ENCODE data around the gene GPR3. TPM values are rescaled to one million over a fixed set of nuclear protein-coding genes. Genes with fewer than 3 reads are reported as not detected.

Gene GPR3
- polyA plus RNA-seq, 3 donors from 2014 or later = not detected

DNA sequence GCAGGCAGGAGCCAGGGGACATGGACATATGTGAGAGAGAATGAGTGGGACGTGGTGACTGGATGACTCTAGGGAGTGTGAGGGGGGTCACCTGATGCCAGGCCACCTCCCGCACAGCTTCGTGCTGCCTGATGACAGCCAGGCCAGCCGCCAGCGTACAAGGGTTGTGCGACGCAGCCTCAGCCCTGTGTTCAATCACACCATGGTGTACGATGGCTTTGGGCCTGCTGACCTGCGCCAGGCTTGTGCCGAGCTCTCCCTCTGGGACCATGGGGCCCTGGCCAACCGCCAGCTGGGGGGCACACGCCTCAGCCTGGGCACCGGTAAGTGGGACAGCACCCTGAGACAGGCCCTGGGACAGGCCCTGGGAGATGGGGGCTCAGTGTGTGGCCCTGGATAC is 39.3 kb upstream of the GPR3 start:
- Mint-ChIP-seq H3K27me3 (ENCODE audit: low read depth in 3 of 3) (peaks cover 10 to 15% (median 12%) of the 10 kb centered on the region in 3 donors), H3K4me3 (no peak overlapping the region)

DNA sequence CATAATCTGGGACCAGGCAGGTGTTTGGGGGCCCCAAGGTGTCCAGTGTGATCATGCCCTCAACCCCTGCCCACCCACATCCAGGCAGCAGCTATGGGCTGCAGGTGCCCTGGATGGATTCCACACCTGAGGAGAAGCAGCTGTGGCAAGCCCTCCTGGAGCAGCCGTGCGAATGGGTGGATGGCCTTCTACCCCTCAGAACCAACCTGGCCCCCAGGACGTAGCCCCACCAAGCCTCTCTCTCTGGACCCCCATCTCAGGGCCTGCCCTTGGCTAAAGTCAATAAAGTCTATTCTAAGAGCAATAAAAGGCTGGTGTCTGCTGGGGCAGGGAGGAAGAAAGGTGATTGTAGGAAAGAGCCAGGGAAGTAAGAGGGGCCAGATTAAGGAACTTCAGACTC is 38.8 kb upstream of the GPR3 start:
- Mint-ChIP-seq H3K27ac (peak overlapping the region in 5 of 6 donors; percentile 36 to 75 (median 54)), H3K4me1 (peaks cover 29 to 33% of the 10 kb centered on the region in 2 donors), H3K27me3 (ENCODE audit: low read depth in 3 of 3) (peaks cover 10 to 15% (median 12%) of the 10 kb centered on the region in 3 donors), H3K9me3 (no peaks in the 10 kb centered on the region), H3K4me3 (peak overlapping the region in 1 of 5 donors; percentile 2), H3K36me3 (peaks cover 0 to 4% (median 0%) of the 10 kb centered on the region in 3 donors)
- no peak for DNase-seq

More for the DNA sequence above, 39.3 kb upstream of the GPR3 start:
- Mint-ChIP-seq H3K27ac (peak overlapping the region in 1 of 6 donors; percentile 76), H3K4me1 (peaks cover 29 to 32% of the 10 kb centered on the region in 2 donors), H3K9me3 (no peaks in the 10 kb centered on the region), H3K36me3 (peaks cover 0 to 4% (median 0%) of the 10 kb centered on the region in 3 donors)
- no peak for DNase-seq

- peaks cover 10 to 20% (median 13%) of the 10 kb centered on the region in 3 donors for H3K27me3 Mint-ChIP-seq (ENCODE audit: low read depth in 3 of 3)
- DNase-seq = no peak
- H3K36me3 Mint-ChIP-seq = peaks cover 0 to 4% (median 0%) of the 10 kb centered on the region in 3 donors
- no peaks in the 10 kb centered on the region for H3K9me3 Mint-ChIP-seq
- peak overlapping the region; percentile 29 to 93 (median 77) for H3K27ac Mint-ChIP-seq
- peak overlapping the region; percentile 17 to 84 (median 52) for H3K4me3 Mint-ChIP-seq
- H3K4me1 Mint-ChIP-seq = peaks cover 37 to 50% of the 10 kb centered on the region in 2 donors
Observed at GRCh38 chr1:27355683-27356082, 36.7 kb upstream of the GPR3 start.

- peaks cover 0 to 4% (median 0%) of the 10 kb centered on the region in 3 donors for H3K36me3 Mint-ChIP-seq
Observed at GRCh38 chr1:27356277-27356618, 36.2 kb upstream of the GPR3 start.

GRCh38 chr1:27356619-27357280 is 35.7 kb upstream of the GPR3 start:
- H3K36me3 Mint-ChIP-seq = peaks cover 0 to 4% (median 0%) of the 10 kb centered on the region in 3 donors
- peaks cover 37 to 50% of the 10 kb centered on the region in 2 donors for H3K4me1 Mint-ChIP-seq
- peak; percentile 37 to 64 (median 54) for DNase-seq
- H3K27ac Mint-ChIP-seq = peak overlapping the region; percentile 73 to 93 (median 86)
- peak overlapping the region; percentile 77 to 84 (median 80) for H3K4me3 Mint-ChIP-seq
- no peaks in the 10 kb centered on the region for H3K9me3 Mint-ChIP-seq
- H3K27me3 Mint-ChIP-seq (ENCODE audit: low read depth in 3 of 3) = peaks cover 10 to 20% (median 13%) of the 10 kb centered on the region in 3 donors

More at GRCh38 chr1:27356277-27356618, 36.2 kb upstream of the GPR3 start:
- H3K4me1 Mint-ChIP-seq = peaks cover 37 to 50% of the 10 kb centered on the region in 2 donors
- H3K27ac Mint-ChIP-seq = peak overlapping the region; percentile 29 to 93 (median 77)
- peak overlapping the region; percentile 48 to 84 (median 80) for H3K4me3 Mint-ChIP-seq
- DNase-seq = no peak
- H3K27me3 Mint-ChIP-seq (ENCODE audit: low read depth in 3 of 3) = peaks cover 10 to 20% (median 13%) of the 10 kb centered on the region in 3 donors
- H3K9me3 Mint-ChIP-seq = no peaks in the 10 kb centered on the region

GRCh38 chr1:27357281-27358037 is 35.0 kb upstream of the GPR3 start:
- Mint-ChIP-seq H3K4me1 (peaks cover 37 to 50% of the 10 kb centered on the region in 2 donors), H3K9me3 (no peaks in the 10 kb centered on the region), H3K36me3 (peaks cover 0 to 4% (median 0%) of the 10 kb centered on the region in 3 donors), H3K4me3 (peak overlapping the region; percentile 77 to 84 (median 80)), H3K27me3 (ENCODE audit: low read depth in 3 of 3) (peaks cover 10 to 18% (median 13%) of the 10 kb centered on the region in 3 donors), H3K27ac (peak overlapping the region; percentile 73 to 91 (median 86))
- peak; percentile 80 to 84 (median 84) for DNase-seq

GRCh38 chr1:27358038-27358927 is 34.1 kb upstream of the GPR3 start:
- H3K4me1 Mint-ChIP-seq = peaks cover 37 to 50% of the 10 kb centered on the region in 2 donors
- H3K27me3 Mint-ChIP-seq (ENCODE audit: low read depth in 3 of 3) = peaks cover 10 to 18% (median 13%) of the 10 kb centered on the region in 3 donors
- peak overlapping the region in 2 of 6 donors; percentile 37 to 62 for H3K27ac Mint-ChIP-seq
- H3K9me3 Mint-ChIP-seq = no peaks in the 10 kb centered on the region
- H3K36me3 Mint-ChIP-seq = peaks cover 0 to 4% (median 0%) of the 10 kb centered on the region in 3 donors
- no peak for DNase-seq
- peak overlapping the region; percentile 77 to 84 (median 80) for H3K4me3 Mint-ChIP-seq

- Mint-ChIP-seq H3K27me3 (ENCODE audit: low read depth in 3 of 3) (peaks cover 10 to 20% (median 13%) of the 10 kb centered on the region in 3 donors), H3K4me3 (peak overlapping the region; percentile 14 to 77 (median 72)), H3K4me1 (peaks cover 37 to 48% of the 10 kb centered on the region in 2 donors), H3K9me3 (no peaks in the 10 kb centered on the region), H3K27ac (peak overlapping the region in 4 of 6 donors; percentile 7 to 62 (median 44)), H3K36me3 (peaks cover 0 to under 1% (median 0%) of the 10 kb centered on the region in 3 donors)
- DNase-seq = no peak
Observed at GRCh38 chr1:27358928-27359313, 33.5 kb upstream of the GPR3 start.

DNA sequence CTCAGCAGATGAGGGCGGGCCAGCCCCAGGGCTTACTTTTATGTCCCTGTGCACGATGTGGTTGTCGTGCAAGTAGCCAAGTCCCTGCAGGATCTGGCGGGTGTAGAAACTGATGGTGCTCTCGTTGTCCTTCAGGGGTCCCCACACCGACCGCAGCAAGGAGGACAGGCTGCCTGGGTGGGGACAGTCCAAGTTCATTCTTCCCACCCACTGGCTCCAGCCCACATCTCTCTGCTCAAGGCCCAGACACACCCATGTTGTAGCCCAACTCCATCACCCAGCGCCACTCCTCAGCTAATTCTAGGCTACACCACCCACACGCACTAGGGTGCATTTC is 32.6 kb upstream of the GPR3 start:
- peak overlapping the region; percentile 71 to 81 (median 76) for H3K4me3 Mint-ChIP-seq
- no peak for DNase-seq
- H3K27me3 Mint-ChIP-seq (ENCODE audit: low read depth in 3 of 3) = peaks cover 10 to 20% (median 13%) of the 10 kb centered on the region in 3 donors
- H3K27ac Mint-ChIP-seq = peak overlapping the region in 3 of 6 donors; percentile 10 to 50 (median 32)
- H3K9me3 Mint-ChIP-seq = no peaks in the 10 kb centered on the region
- H3K4me1 Mint-ChIP-seq = peaks cover 44 to 49% of the 10 kb centered on the region in 2 donors
- H3K36me3 Mint-ChIP-seq = no peaks in the 10 kb centered on the region

DNA sequence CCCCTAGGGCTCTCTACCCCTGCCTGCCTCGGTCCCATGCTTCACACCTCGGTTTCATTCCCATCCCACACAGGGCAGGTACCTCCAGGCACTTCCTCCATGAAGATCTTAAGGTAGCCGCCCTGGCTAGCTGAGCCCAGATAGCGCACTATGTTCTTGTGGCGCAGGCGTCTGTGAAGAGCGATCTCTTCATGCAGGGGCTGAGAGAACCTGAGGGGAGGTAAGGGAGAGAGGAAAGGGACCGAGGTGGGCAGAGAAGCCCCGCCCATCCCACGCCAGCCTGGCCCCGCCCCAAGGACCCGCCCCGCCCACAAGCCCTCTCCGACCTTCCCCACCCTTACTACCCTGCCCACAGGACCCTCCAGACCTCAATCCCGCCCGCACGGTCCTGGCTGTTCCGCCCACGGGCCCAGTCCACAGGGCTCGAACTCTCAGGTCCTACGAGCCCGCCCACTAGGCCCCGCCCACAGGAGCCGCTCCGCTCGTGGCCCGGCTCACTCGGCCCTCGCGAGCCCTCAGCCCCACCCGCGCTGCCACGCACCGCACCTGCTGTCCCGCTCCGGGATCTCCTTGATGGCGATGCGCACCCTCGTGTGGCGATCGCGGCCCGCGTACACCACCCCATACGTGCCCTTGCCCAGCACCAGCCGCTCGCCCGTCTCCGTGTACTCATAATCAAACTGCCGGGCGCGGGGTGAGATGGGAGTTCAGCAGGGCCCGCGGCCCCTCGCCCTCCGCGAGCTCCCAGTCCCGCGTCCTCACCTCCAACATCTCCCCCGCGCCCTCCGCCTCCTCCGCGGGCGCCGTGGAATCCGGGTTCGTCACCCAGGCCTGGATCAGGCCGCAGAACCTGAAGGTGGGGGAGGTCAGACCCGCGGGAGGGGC is 32.0 kb upstream of the GPR3 start:
- H3K4me3 Mint-ChIP-seq = peak overlapping the region; percentile 71 to 81 (median 76)
- DNase-seq = peak; percentile 44 to 60 (median 47)
- no peaks in the 10 kb centered on the region for H3K36me3 Mint-ChIP-seq
- peaks cover 47 to 53% of the 10 kb centered on the region in 2 donors for H3K4me1 Mint-ChIP-seq
- H3K9me3 Mint-ChIP-seq = no peaks in the 10 kb centered on the region
- H3K27ac Mint-ChIP-seq = peak overlapping the region in 2 of 6 donors; percentile 10 to 50
- peaks cover 12 to 20% (median 13%) of the 10 kb centered on the region in 3 donors for H3K27me3 Mint-ChIP-seq (ENCODE audit: low read depth in 3 of 3)

- H3K9me3 Mint-ChIP-seq = no peaks in the 10 kb centered on the region
- peaks cover 45 to 52% of the 10 kb centered on the region in 2 donors for H3K4me1 Mint-ChIP-seq
- H3K4me3 Mint-ChIP-seq = peak overlapping the region in 3 of 5 donors; percentile 72 to 81 (median 76)
- peaks cover 10 to 20% (median 12%) of the 10 kb centered on the region in 3 donors for H3K27me3 Mint-ChIP-seq (ENCODE audit: low read depth in 3 of 3)
- H3K36me3 Mint-ChIP-seq = no peaks in the 10 kb centered on the region
- no peak for DNase-seq
- no peak overlapping the region for H3K27ac Mint-ChIP-seq
Observed at GRCh38 chr1:27361044-27361402, 31.4 kb upstream of the GPR3 start.

DNA sequence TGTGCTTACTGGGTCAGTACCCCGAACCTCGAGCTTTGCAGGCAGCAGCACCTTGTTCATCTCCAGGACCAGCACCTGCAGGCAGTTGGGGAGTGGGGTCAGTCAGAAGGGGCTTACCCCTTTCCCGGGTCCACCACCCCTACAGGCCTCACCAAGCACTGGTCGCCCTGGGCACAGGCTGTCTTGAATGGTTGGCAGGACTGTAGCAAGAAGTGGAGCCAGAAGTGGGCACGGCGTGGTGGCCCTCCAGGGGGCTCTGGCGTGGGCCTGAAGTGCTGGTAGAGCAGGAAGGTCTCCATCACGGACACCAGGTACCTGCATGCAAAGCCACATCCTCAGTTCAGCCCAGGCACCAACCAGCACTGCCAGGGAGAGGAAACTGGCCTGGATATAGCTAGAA is 30.9 kb upstream of the GPR3 start:
- peaks cover 8 to 19% (median 10%) of the 10 kb centered on the region in 3 donors for H3K27me3 Mint-ChIP-seq (ENCODE audit: low read depth in 3 of 3)
- H3K36me3 Mint-ChIP-seq = no peaks in the 10 kb centered on the region
- no peak for DNase-seq
- peaks cover 40 to 47% of the 10 kb centered on the region in 2 donors for H3K4me1 Mint-ChIP-seq
- H3K4me3 Mint-ChIP-seq = peak overlapping the region in 1 of 5 donors; percentile 62
- H3K27ac Mint-ChIP-seq = peak overlapping the region in 1 of 6 donors; percentile 35
- no peaks in the 10 kb centered on the region for H3K9me3 Mint-ChIP-seq
